CD4-positive, alpha-beta T cell (primary cell): ENCODE measurements around the gene SLCO2A1. TPM values are rescaled to one million over a fixed set of nuclear protein-coding genes. Genes with fewer than 3 reads are reported as not detected.

Experiments used
- ATAC-seq: fragments of 200-7000 bp; cut with Tn5 transposase; one replicate; pipeline ENCODE4 v1.10.0; 2022; ENCODE audit warnings: mild to moderate bottlenecking; ENCODE audit not compliant: poor library complexity
- CTCF ChIA-PET: fragments of 350-600 bp; sonication (Branson Sonifier 250); formaldehyde crosslinking; loops from one replicate; lab custom pipeline; 2021; ENCODE audit warnings: antibody characterized with exemption, inconsistent platforms; lab: Charles Lee
- POLR2A ChIA-PET: fragments of 350-600 bp; sonication (Branson Sonifier 250); formaldehyde crosslinking; loops from one replicate; lab custom pipeline; 2021; ENCODE audit warnings: antibody characterized with exemption, inconsistent platforms; lab: Charles Lee
- DNase-seq, 14 experiments: peaks; one replicate each; pipeline ENCODE4 v3.0.0-alpha.2; 2013 to 2020; ENCODE audit warnings: mixed read lengths in 2 of 14
- H3K27ac ChIP-seq, 2 donors: one replicate each; pipeline versions ENCODE4 v1.5.1 to v1.7.0; 2013; ENCODE audit warnings: low read length in 2 of 2, low read depth in 1 of 2, mild to moderate bottlenecking in 1 of 2
- H3K27me3 ChIP-seq, 2 experiments: 1 replicate in 1 of 2; 2 replicates in 1 of 2; pipeline versions ENCODE4 v1.6.1 to v1.7.0; 2013; ENCODE audit warnings: low read length in 2 of 2, control low read depth in 1 of 2, mild to moderate bottlenecking in 1 of 2, moderate library complexity in 1 of 2; ENCODE audit not compliant: insufficient read depth in 2 of 2, control insufficient read depth in 1 of 2
- H3K36me3 ChIP-seq: one replicate; pipeline ENCODE4 v1.6.1; 2013; ENCODE audit warnings: low read length, control low read depth; ENCODE audit not compliant: insufficient read depth
- H3K4me1 ChIP-seq: one replicate; pipeline ENCODE4 v1.6.1; 2013; ENCODE audit warnings: low read length, control low read depth; ENCODE audit not compliant: insufficient read depth
- H3K4me3 ChIP-seq: one replicate; pipeline ENCODE4 v1.5.1; 2013; ENCODE audit warnings: mild to moderate bottlenecking, low read length, moderate library complexity
- H3K9me3 ChIP-seq, 2 experiments: 1 replicate in 1 of 2; 2 replicates in 1 of 2; pipeline versions ENCODE4 v1.6.1 to v1.7.0; 2013; ENCODE audit warnings: low read length in 2 of 2, mild to moderate bottlenecking in 2 of 2, control low read depth in 1 of 2, moderate library complexity in 1 of 2; ENCODE audit not compliant: control insufficient read depth in 1 of 2, insufficient read depth in 1 of 2
- H3K27ac Mint-ChIP-seq: one replicate; pipeline ENCODE4 v1.8.0; 2020; ENCODE audit warnings: mixed read lengths
- H3K27me3 Mint-ChIP-seq: one replicate; pipeline ENCODE4 v1.8.0; 2021; ENCODE audit warnings: mixed read lengths
- H3K36me3 Mint-ChIP-seq: one replicate; pipeline ENCODE4 v1.8.0; 2021; ENCODE audit warnings: low read depth, mixed read lengths
- H3K4me1 Mint-ChIP-seq: one replicate; pipeline ENCODE4 v1.8.0; 2021; ENCODE audit warnings: low read depth, mixed read lengths
- H3K4me3 Mint-ChIP-seq: one replicate; pipeline ENCODE4 v1.8.0; 2020; ENCODE audit warnings: mild to moderate bottlenecking, mixed read lengths
- H3K9me3 Mint-ChIP-seq: one replicate; pipeline ENCODE4 v1.8.0; 2020; ENCODE audit warnings: mixed read lengths
- intact Hi-C, 2 experiments: fragments of 100-400 bp; cut with DNase I in 1 of 2; cut with micrococcal nuclease in 1 of 2; formaldehyde crosslinking; loops; one replicate each; pipeline versions ENCODE4 v1.15.1 to v1.9.0; 2023 to 2025; cut with DNase I, micrococcal nuclease
- total RNA-seq, 174 experiments: library from RNA in 2 of 174; stranded (reverse) in 2 of 174; gene quantifications; one replicate each; pipeline ENCODE4 v1.2.3 and lab custom pipeline; 2021 to 2026
- TF ChIP-seq, protein P1 (sequence below): fragments of 200-600 bp; IDR thresholded peaks from one replicate; pipeline ENCODE4 v1.8.0; 2022; ENCODE audit warnings: antibody characterized with exemption, mild to moderate bottlenecking

SLCO2A1 gene
- total RNA-seq, 2 experiments from 2014 or later, result not detected

DNA sequence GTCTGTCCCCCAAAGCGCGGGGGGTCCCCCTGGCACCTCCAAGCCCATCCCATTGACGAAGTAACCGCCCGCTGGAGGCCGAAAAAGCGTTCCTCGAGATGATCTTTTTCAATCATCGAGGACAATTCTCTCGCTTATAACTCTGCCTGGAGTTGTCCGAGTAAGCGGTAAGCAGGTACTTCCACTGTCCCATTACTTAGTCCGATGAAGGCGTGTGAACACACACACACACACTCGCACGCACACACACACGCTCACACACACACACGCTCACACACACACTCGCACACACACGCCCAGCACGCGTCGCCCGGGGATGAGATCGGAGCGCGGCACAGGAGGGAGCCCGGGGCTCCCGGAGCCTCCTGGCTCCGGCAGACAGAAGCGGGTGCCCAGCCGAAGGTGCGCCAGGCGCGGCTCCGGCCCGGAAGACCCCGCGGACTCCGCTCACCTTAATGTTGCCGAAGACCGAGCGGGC lies 430 bp downstream of the SLCO2A1 start:
- Histone ChIP-seq H3K36me3 (no peaks in the 10 kb centered on the region), H3K27me3 (peaks cover 34 to 42% of the 10 kb centered on the region in 2 experiments), H3K4me3 (no peak overlapping the region), H3K9me3 (no peaks in the 10 kb centered on the region), H3K4me1 (no peaks in the 10 kb centered on the region), H3K27ac (no peak overlapping the region)
- no peaks in the 10 kb centered on the region for H3K4me1 Mint-ChIP-seq
- POLR2A ChIA-PET, result no interaction called here
- H3K27me3 Mint-ChIP-seq, result peaks cover 72% of the 10 kb centered on the region
- H3K36me3 Mint-ChIP-seq, result no peaks in the 10 kb centered on the region
- no peaks in the 10 kb centered on the region for H3K9me3 Mint-ChIP-seq
- TF ChIP-seq, protein P1, sequence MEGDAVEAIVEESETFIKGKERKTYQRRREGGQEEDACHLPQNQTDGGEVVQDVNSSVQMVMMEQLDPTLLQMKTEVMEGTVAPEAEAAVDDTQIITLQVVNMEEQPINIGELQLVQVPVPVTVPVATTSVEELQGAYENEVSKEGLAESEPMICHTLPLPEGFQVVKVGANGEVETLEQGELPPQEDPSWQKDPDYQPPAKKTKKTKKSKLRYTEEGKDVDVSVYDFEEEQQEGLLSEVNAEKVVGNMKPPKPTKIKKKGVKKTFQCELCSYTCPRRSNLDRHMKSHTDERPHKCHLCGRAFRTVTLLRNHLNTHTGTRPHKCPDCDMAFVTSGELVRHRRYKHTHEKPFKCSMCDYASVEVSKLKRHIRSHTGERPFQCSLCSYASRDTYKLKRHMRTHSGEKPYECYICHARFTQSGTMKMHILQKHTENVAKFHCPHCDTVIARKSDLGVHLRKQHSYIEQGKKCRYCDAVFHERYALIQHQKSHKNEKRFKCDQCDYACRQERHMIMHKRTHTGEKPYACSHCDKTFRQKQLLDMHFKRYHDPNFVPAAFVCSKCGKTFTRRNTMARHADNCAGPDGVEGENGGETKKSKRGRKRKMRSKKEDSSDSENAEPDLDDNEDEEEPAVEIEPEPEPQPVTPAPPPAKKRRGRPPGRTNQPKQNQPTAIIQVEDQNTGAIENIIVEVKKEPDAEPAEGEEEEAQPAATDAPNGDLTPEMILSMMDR, result no peak
- CTCF ChIA-PET, result no interaction called here
- H3K4me3 Mint-ChIP-seq, result peak overlapping the region; percentile 20
- ATAC-seq (no peak), DNase-seq (no peak)
- no peak overlapping the region for H3K27ac Mint-ChIP-seq
- intact Hi-C loops, result no loop called here

DNA sequence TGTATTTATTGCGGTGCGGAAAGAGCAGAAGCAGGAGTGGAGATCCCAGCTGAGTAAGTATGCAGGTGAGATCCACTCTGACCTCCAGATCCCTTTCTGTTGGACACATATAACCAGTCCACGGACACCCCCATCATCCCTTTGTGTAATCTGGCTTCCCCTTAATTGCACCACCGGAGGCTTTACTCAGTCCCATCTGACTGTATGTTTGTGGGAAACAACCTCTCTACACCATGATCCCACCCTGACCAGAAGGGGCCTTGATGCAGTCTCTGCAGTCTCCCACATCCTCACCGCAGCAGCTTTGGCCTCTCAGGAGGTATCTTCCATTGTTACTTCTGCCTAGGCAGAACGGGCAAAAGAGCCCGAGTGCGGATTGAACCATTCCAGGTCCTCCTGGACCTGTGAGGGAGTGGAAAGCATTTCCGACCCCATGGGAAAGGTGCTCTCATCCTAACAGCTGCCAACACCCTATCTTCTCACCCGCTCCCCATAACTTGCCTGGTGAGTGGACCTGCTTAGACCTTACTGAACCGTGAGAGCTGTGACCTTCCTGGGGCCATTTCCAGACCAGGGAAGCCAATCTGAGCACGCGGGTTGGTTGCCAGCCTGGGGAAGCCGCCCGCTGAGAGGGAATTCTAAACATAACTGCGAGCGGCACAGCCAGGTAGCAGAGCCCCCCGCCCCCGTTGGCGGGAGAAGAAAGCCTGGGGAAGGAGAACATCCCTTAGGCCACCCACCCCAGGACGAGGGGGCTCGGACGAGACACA lies 1.1 kb downstream of the SLCO2A1 start:
- ChIA-PET CTCF (no interaction called here), POLR2A (no interaction called here)
- intact Hi-C loops, result no loop called here
- H3K9me3 ChIP-seq, result no peaks in the 10 kb centered on the region
- no peak overlapping the region for H3K27ac Mint-ChIP-seq
- H3K4me3 ChIP-seq, result no peak overlapping the region
- peaks cover 67% of the 10 kb centered on the region for H3K27me3 Mint-ChIP-seq
- H3K4me3 Mint-ChIP-seq, result no peak overlapping the region
- H3K27me3 ChIP-seq, result peaks cover 34 to 42% of the 10 kb centered on the region in 2 experiments
- H3K36me3 Mint-ChIP-seq, result no peaks in the 10 kb centered on the region
- H3K4me1 Mint-ChIP-seq, result no peaks in the 10 kb centered on the region
- DNase-seq (no peak), ATAC-seq (no peak)
- H3K36me3 ChIP-seq, result no peaks in the 10 kb centered on the region
- H3K9me3 Mint-ChIP-seq, result no peaks in the 10 kb centered on the region
- TF ChIP-seq, protein P1, result no peak
- H3K4me1 ChIP-seq, result no peaks in the 10 kb centered on the region
- no peak overlapping the region for H3K27ac ChIP-seq

DNA sequence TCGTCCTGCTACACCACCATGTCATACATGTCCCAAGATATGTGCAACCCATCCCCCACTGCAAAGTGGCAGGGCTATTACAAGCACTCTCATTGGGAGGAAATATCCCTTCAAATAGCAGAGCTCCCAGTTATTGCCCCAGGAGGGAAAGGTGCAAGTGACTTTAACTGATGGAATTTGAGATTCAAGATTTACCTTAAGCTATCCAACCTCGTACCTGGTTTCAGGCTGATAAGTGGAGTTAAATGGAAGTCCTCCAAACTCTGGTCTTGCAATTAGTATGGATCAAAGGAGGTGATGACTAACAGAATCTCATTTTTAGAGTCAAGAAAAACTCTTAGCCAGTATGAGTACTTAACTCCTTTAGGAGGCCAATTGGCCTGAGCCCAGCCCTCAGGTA lies 2.1 kb downstream of the SLCO2A1 start:
- Histone ChIP-seq H3K27ac (no peak overlapping the region), H3K4me3 (no peak overlapping the region), H3K36me3 (no peaks in the 10 kb centered on the region), H3K27me3 (peaks cover 29 to 42% of the 10 kb centered on the region in 2 experiments), H3K4me1 (no peaks in the 10 kb centered on the region), H3K9me3 (no peaks in the 10 kb centered on the region)
- intact Hi-C loops, result no loop called here
- H3K9me3 Mint-ChIP-seq, result no peaks in the 10 kb centered on the region
- no peak overlapping the region for H3K4me3 Mint-ChIP-seq
- H3K4me1 Mint-ChIP-seq, result no peaks in the 10 kb centered on the region
- DNase-seq, result no peak
- TF ChIP-seq, protein P1, result no peak
- POLR2A ChIA-PET, result no interaction called here
- no peak overlapping the region for H3K27ac Mint-ChIP-seq
- H3K27me3 Mint-ChIP-seq, result peaks cover 59% of the 10 kb centered on the region
- no peaks in the 10 kb centered on the region for H3K36me3 Mint-ChIP-seq
- ATAC-seq, result no peak
- CTCF ChIA-PET, result no interaction called here
